Subcutaneous adipose tissue (tissue), 4 donors: ENCODE measurements around the gene UIMC1. TPM values are rescaled to one million over a fixed set of nuclear protein-coding genes. Genes with fewer than 3 reads are reported as not detected.

Experiments used
- CTCF ChIP-seq: fragments of 450-650 bp; IDR thresholded peaks from one replicate; pipeline ENCODE4 v1.5.1; 2016; ENCODE audit warnings: low read depth, mild to moderate bottlenecking, control low read depth, antibody characterized with exemption, moderate library complexity
- total RNA-seq, 4 donors: library from RNA; depleted of rRNA; stranded (reverse); fragments of >200 nt; gene quantifications; one replicate each; pipeline ENCODE4 v1.1.0, GENCODE V29; 2016

The UIMC1 gene
- total RNA-seq, 4 donors from 2014 or later = 22.5 to 44.8 (median 30.5) TPM

GRCh38 chr5:176870110-176870591, 136.4 kb downstream of the UIMC1 start:
- no peak for TF ChIP-seq CTCF

- TF ChIP-seq CTCF = no peak
Measured at GRCh38 chr5:176869501-176870109, 137.0 kb downstream of the UIMC1 start.

- TF ChIP-seq CTCF = no peak
Measured at GRCh38 chr5:176868731-176869130, 137.8 kb downstream of the UIMC1 start.

- TF ChIP-seq CTCF = no peak
Measured at GRCh38 chr5:176868126-176868525, 138.5 kb downstream of the UIMC1 start.

- no peak for TF ChIP-seq CTCF
Measured at GRCh38 chr5:176866707-176867310, 139.8 kb downstream of the UIMC1 start.

GRCh38 chr5:176865964-176866363, 140.6 kb downstream of the UIMC1 start:
- TF ChIP-seq CTCF = no peak

- no peak for TF ChIP-seq CTCF
Measured at GRCh38 chr5:176864755-176865154, 141.8 kb downstream of the UIMC1 start.
